Progenitor cell of endocrine pancreas (in vitro differentiated cells): Measurements from ENCODE around the gene ANKS4B. TPM values are rescaled to one million over a fixed set of nuclear protein-coding genes. Genes with fewer than 3 reads are reported as not detected.

ENCODE experiments used
- DNase-seq: peaks from one replicate; pipeline ENCODE4 v3.0.0; 2021; ENCODE audit warnings: low spot score; ENCODE audit not compliant: unreplicated experiment
- H3K27ac Mint-ChIP-seq: 2 replicates; pipeline ENCODE4 v1.8.0; 2021; ENCODE audit warnings: mild to moderate bottlenecking, moderate library complexity, mixed read lengths
- H3K27me3 Mint-ChIP-seq: 2 replicates; pipeline ENCODE4 v1.8.0; 2021; ENCODE audit warnings: mixed read lengths
- H3K36me3 Mint-ChIP-seq: 2 replicates; pipeline ENCODE4 v1.8.0; 2022; ENCODE audit warnings: mixed read lengths; ENCODE audit not compliant: insufficient read depth
- H3K4me1 Mint-ChIP-seq: 2 replicates; pipeline ENCODE4 v1.8.0; 2021; ENCODE audit warnings: low read depth, mixed read lengths
- H3K4me3 Mint-ChIP-seq: 2 replicates; pipeline ENCODE4 v1.8.0; 2021; ENCODE audit warnings: low read depth, mild to moderate bottlenecking, moderate library complexity, mixed read lengths
- H3K9me3 Mint-ChIP-seq: 2 replicates; pipeline ENCODE4 v1.8.0; 2021; ENCODE audit warnings: low read depth, mixed read lengths
- total RNA-seq: library from RNA; stranded (reverse); gene quantifications from 2 replicates; pipeline ENCODE4 v1.2.1, GENCODE V29; 2021
- TF ChIP-seq, protein P1 (sequence below): fragments of 200-600 bp; sonication (generic); IDR thresholded peaks from one replicate; pipeline ENCODE4 v1.5.0; 2021; ENCODE audit warnings: antibody characterized with exemption, mild to moderate bottlenecking; ENCODE audit not compliant: unreplicated experiment

ANKS4B gene
- total RNA-seq, 1 donor from 2014 or later, result 4.6 TPM

DNA sequence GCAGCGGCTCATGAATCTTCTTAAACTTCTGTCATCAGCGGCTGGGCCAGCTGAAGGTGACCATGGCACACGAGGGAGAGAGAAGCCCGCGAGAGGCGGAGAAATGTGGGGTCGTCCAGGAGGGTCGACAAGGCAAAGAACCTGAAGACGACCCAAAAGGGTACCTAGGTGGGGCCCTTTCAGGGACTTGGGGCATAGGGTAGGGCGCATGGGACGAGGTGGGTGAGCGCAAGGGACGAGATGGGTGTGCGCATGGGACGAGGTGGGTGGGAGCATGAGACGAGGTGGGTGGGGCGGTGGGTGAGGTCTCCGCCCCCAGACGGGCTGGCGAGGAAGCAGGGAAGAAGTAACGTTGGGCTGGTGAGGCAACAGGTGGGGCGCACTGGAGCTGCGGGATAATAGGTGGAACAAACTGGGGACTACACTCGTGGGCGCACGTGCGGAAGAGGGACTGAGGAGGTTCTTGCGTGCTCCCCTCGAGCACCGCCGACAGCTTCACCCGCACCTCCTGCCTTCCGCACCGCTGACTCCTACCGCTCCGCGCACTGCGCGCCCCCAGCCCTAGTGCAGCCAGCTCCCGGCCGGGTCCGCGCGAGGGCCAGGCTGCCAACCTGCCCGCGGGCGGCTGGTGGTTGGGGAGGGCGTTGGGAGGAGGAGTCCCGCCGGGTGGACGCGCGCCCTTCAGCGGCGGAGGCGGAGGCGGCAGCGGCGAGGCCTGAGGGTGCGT, 67.8 kb downstream of the ANKS4B start:
- Mint-ChIP-seq H3K27me3 (peaks cover 33% of the 10 kb centered on the region), H3K9me3 (no peaks in the 10 kb centered on the region), H3K4me3 (peak overlapping the region; percentile 92), H3K4me1 (peaks cover 9% of the 10 kb centered on the region), H3K36me3 (no peaks in the 10 kb centered on the region), H3K27ac (peak overlapping the region; percentile 91)
- TF ChIP-seq, protein P1, sequence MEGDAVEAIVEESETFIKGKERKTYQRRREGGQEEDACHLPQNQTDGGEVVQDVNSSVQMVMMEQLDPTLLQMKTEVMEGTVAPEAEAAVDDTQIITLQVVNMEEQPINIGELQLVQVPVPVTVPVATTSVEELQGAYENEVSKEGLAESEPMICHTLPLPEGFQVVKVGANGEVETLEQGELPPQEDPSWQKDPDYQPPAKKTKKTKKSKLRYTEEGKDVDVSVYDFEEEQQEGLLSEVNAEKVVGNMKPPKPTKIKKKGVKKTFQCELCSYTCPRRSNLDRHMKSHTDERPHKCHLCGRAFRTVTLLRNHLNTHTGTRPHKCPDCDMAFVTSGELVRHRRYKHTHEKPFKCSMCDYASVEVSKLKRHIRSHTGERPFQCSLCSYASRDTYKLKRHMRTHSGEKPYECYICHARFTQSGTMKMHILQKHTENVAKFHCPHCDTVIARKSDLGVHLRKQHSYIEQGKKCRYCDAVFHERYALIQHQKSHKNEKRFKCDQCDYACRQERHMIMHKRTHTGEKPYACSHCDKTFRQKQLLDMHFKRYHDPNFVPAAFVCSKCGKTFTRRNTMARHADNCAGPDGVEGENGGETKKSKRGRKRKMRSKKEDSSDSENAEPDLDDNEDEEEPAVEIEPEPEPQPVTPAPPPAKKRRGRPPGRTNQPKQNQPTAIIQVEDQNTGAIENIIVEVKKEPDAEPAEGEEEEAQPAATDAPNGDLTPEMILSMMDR, result peak; percentile 34
- DNase-seq, result peak; percentile 59

DNA sequence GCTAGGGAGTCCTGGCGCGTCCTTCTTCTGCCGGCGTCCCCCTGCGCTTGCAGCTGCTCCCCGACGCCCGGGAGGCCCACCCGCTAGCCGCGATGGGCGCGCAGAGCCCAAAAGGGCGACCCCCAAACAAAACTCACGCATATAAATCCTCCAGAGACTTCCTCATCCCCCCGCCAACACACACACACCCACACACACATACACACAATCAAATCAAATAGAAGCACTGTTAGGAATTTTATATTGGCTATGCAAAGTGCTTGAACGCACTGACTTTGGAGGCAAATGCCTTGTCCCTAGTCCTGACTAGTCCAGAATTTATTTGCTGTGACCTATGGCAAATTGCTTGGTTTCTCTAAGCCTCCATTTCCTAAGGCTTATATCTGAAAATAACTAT, 68.4 kb downstream of the ANKS4B start:
- H3K27me3 Mint-ChIP-seq, result peaks cover 33% of the 10 kb centered on the region
- no peak for DNase-seq
- H3K9me3 Mint-ChIP-seq, result no peaks in the 10 kb centered on the region
- H3K4me3 Mint-ChIP-seq, result peak overlapping the region; percentile 61
- no peaks in the 10 kb centered on the region for H3K36me3 Mint-ChIP-seq
- peaks cover 9% of the 10 kb centered on the region for H3K4me1 Mint-ChIP-seq
- TF ChIP-seq, protein P1, result no peak
- H3K27ac Mint-ChIP-seq, result no peak overlapping the region

DNA sequence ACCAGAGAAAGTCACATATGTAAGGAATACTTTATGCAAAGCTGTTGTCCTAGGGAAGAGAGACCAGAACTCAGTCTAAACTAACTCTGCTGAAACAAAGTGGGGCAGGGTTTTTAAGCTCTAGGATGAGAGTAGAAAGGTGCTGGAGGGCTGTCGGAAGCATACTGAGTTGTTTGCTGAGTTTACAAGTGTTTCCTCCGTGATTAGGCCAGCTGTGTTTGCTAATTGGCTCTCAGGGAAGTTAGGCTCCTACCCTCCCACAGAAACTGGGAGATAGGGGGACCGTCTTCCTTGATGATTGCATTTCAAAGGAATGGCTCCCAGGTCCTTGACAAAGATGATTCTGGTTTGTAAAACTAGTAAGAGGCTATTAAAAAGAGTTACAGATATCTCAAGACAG, 69.0 kb downstream of the ANKS4B start:
- Mint-ChIP-seq H3K4me1 (peaks cover 9% of the 10 kb centered on the region), H3K27me3 (peaks cover 33% of the 10 kb centered on the region), H3K36me3 (no peaks in the 10 kb centered on the region), H3K27ac (no peak overlapping the region), H3K9me3 (no peaks in the 10 kb centered on the region), H3K4me3 (peak overlapping the region; percentile 61)
- TF ChIP-seq, protein P1, result no peak
- no peak for DNase-seq

DNA sequence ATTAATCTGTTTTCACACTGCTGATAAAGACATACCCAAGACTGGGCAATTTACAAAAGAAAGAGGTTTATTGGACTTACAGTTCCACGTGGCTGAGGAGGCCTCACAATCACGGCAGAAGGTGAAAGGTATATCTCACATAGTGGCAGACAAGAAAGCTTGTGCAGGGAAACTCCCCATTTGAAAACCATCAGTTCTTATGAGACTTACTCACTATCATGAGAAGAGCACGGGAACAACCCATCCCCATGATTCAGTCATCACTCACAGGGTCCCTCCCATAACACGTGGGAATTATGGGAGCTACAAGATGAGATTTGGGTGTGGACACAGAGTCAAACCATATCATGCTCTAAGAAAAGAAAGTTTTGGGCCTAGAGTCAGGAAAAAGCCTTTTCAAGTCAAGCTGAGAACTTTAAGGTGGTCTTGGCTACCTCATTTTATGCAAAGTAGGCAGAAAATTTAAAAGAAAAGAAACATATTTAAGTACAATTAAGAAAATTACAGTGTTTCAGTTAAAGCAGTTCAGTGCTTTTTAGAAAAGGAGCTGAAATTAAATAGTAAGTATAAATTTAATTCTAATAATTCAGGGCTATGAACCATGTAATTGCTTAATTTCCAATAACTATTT, 69.5 kb downstream of the ANKS4B start:
- Mint-ChIP-seq H3K36me3 (no peaks in the 10 kb centered on the region), H3K4me1 (peaks cover 9% of the 10 kb centered on the region), H3K4me3 (no peak overlapping the region), H3K27me3 (peaks cover 31% of the 10 kb centered on the region), H3K27ac (no peak overlapping the region), H3K9me3 (no peaks in the 10 kb centered on the region)
- TF ChIP-seq, protein P1, result no peak
- DNase-seq, result no peak

Other genes with a start within 250 kb of the ANKS4B start
- 0.19 and 0.22 TPM in 2 replicates for gene DNAH3, start 82.9 kb upstream of the ANKS4B start, total RNA-seq
- gene LDAF1, start 75.0 kb upstream of the ANKS4B start, total RNA-seq, result 20.0 and 20.3 TPM in 2 replicates
- not detected in 2 replicates for gene ZP2, start 22.1 kb upstream of the ANKS4B start, total RNA-seq
- 9.3 and 10.5 TPM in 2 replicates for gene CRYM, start 44.6 kb downstream of the ANKS4B start, total RNA-seq